HG03095 (cell line): ENCODE data around the gene SLC37A4.
A peak's percentile ranks its signal among the peaks of the same experiment; 100 is the strongest.
"Not testable (repeated sequence)": the region's sequence is repeated elsewhere in the genome, so short reads cannot be mapped to it uniquely, and the experiment has no call there.

Experiments used
- ATAC-seq: cut with Tn5 transposase; IDR thresholded peaks from one replicate; pipeline ENCODE4 v1.9.1; 2021; ENCODE audit warnings: moderate library complexity; ENCODE audit not compliant: unreplicated experiment

The SLC37A4 gene

GRCh38 chr11:119042927-119043326, 12.2 kb upstream of the SLC37A4 start:
- no peak for ATAC-seq

GRCh38 chr11:119041821-119042514, 11.3 kb upstream of the SLC37A4 start:
- no peak for ATAC-seq

- ATAC-seq = not testable (repeated sequence)
These were observed 8.8 kb upstream of the SLC37A4 start for GRCh38 chr11:119039471-119039870.

GRCh38 chr11:119038884-119039283, 8.2 kb upstream of the SLC37A4 start:
- no peak for ATAC-seq

GRCh38 chr11:119034813-119035212, 4.1 kb upstream of the SLC37A4 start:
- ATAC-seq = no peak

- not testable (repeated sequence) for ATAC-seq
These were observed 2.7 kb upstream of the SLC37A4 start for GRCh38 chr11:119033421-119033820.

GRCh38 chr11:119031912-119032280, 1.2 kb upstream of the SLC37A4 start:
- ATAC-seq = no peak

- peak; percentile 8 for ATAC-seq
These were observed 698 bp downstream of the SLC37A4 start for GRCh38 chr11:119030029-119030328.

- peak; percentile 2 for ATAC-seq
These were observed 1.2 kb downstream of the SLC37A4 start for GRCh38 chr11:119029340-119030028.

GRCh38 chr11:119029069-119029339, 1.7 kb downstream of the SLC37A4 start:
- ATAC-seq = no peak

- ATAC-seq = no peak
These were observed 2.2 kb downstream of the SLC37A4 start for GRCh38 chr11:119028346-119029068.

- ATAC-seq = no peak
These were observed 2.9 kb downstream of the SLC37A4 start for GRCh38 chr11:119027561-119028345.

- no peak for ATAC-seq
These were observed 3.7 kb downstream of the SLC37A4 start for GRCh38 chr11:119026970-119027369.

GRCh38 chr11:119025978-119026766, 4.5 kb downstream of the SLC37A4 start:
- ATAC-seq = no peak

GRCh38 chr11:119025541-119025940, 5.1 kb downstream of the SLC37A4 start:
- no peak for ATAC-seq

- ATAC-seq = no peak
These were observed 5.6 kb downstream of the SLC37A4 start for GRCh38 chr11:119025099-119025473.

- ATAC-seq = no peak
These were observed 6.1 kb downstream of the SLC37A4 start for GRCh38 chr11:119024430-119025098.

GRCh38 chr11:119023741-119024140, 6.9 kb downstream of the SLC37A4 start:
- no peak for ATAC-seq

- ATAC-seq = no peak
These were observed 9.0 kb downstream of the SLC37A4 start for GRCh38 chr11:119021631-119022030.

GRCh38 chr11:119019996-119020395, 10.7 kb downstream of the SLC37A4 start:
- ATAC-seq = no peak
